Measurements from ENCODE around the gene GLB1L2.

GLB1L2 gene

DNA sequence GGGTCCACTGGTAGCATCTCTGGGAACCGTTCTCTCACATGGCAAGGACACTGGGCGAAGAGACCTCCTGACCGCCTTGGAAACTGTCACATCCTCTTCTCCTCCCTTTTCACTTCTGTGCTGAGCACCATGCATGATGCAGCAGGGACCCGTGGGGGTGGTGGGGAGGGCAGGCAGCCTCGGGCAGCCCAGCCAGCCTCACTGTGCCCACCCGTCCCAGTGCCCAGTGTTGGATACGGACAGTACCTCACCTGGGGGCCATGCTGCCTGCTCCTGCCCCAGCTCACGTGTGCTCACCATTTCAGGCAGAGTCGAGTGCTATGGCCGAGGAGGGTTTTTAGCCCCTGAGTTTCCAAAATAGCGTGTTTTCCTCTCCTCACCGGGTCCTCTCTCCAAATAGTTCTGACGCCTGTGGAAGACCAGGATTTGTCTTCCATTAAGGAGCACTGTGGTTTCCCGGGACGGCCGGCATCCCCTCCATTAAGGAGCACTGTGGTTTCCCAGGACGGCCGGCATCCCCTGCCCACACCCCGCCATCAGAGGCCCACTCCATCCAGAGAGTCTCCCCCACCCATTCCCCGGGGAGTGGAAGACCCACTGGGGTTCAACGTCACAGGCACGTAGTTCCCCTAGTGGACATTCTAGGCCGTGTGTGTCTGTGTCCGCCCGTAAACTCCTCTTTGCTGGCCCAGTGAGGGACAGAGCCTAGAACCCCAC, 57.8 kb downstream of the GLB1L2 start:
- no peak for DNase-seq

- DNase-seq: no peak
Measured at GRCh38 chr11:134390706-134391569, 59.1 kb downstream of the GLB1L2 start.

GRCh38 chr11:134391656-134392055, 59.9 kb downstream of the GLB1L2 start:
- DNase-seq: no peak

GRCh38 chr11:134392953-134393615, 61.3 kb downstream of the GLB1L2 start:
- no peak for DNase-seq

DNA sequence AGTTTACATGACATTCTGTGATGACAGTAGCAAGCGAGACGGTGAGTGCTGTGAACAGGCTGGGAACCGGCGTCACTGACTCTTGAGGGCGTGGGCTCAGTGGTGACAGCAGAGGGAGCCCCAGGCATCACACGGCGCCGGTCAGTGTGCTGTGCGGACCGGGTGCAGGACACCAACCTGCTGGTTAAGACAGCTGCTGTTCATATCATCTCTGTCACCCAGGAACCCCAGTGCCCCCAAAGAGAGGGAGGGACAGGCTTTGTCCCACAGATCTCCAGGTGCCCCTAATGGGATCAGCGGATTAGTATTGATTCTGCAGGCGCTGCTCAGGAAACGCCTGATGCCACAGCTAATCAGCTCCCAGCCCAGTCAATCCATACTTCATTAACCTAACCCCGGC, 61.9 kb downstream of the GLB1L2 start:
- peak; percentile 42 for DNase-seq

DNA sequence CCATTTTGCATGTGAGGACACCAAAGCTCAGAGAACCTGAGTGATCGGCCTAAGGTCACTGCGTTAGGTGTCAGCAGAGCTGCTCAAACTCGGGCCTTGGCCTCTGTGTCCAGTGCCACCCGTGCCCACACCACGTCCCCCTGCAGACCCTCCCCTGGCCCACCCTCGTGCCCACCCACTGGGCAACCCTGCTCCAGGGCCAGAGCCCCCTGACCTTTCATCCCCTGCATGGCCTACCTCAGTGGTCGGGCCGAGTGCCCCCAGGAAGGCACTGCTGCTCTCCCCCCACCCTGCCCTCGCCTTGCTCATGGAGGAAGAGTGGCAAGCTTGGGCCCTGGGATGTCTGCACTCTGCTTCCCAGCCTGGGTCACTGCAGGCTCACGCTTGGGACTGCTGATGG, 62.5 kb downstream of the GLB1L2 start:
- DNase-seq: no peak

- no peak for DNase-seq
Measured at GRCh38 chr11:134395002-134395401, 63.2 kb downstream of the GLB1L2 start.

- no peak for DNase-seq
Measured at GRCh38 chr11:134397304-134398078, 65.7 kb downstream of the GLB1L2 start.

- no peak for DNase-seq
Measured at GRCh38 chr11:134398079-134398444, 66.3 kb downstream of the GLB1L2 start.

- DNase-seq: no peak
Measured at GRCh38 chr11:134398644-134399292, 67.0 kb downstream of the GLB1L2 start.

DNA sequence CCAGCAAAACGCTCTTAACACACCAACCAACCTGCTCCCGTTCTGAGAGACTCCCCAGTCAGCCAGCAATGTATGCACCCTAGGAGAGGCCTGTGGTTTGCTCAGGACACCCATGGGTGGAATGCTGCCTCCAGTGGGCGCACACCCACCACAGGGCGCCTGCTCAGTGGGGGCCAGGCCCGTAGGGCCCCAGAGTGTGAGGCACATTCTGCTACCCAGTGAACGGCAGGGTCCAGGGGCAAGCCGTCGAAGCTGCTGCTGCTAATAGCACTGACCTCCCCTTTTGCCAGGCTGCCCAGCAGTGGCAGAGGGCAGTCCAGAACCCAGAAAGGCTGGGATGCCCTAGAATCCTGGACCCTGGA, 67.5 kb downstream of the GLB1L2 start:
- no peak for DNase-seq

GRCh38 chr11:134399996-134400395, 68.2 kb downstream of the GLB1L2 start:
- DNase-seq: no peak

DNA sequence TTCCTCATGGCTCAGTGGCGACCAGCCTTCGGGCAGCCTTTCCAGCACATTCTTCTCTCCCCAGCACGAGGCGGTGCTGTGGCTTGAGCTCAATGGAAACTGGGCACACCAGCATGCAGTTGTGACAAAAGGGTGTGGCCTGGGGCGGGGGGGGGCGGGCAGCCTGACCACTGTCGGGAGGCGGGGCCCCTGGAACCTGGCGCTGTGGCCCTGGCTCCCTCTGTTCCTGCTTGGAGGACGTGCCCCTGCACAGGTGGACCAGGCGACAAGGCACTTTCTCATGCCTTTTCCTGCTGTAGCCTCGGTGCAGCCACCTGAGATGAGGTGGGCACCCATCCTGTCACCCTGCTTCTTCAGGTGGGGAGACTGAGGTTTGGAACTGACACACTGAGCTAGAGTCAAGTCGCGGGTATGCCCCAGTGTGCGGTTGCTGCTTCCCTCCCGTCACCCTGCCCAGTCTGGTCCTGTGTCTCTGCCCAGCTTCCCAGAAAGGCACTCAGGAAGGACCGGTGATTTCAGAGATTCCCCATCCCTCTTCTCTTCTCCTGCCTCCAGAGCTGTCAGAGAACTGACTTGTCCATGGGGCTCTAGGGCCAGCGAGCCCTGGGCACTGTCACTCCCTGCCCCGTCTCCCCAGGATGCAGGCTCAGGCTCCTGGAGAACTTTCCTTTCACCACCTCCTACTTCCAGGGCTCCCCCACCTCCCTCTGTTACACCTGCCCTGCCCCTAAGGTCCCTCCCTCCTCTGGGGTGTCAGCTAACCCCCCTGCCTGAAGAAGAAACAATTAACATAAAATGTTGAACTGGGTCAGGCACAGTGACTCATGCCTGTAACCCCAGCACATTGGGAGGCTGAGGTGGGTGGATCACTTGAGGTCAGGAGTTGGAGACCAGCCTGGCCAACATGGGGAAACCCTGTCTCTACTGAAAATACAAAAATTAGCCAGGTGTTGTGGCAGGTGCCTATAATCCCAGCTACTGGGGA, 70.3 kb downstream of the GLB1L2 start:
- DNase-seq: no peak

DNA sequence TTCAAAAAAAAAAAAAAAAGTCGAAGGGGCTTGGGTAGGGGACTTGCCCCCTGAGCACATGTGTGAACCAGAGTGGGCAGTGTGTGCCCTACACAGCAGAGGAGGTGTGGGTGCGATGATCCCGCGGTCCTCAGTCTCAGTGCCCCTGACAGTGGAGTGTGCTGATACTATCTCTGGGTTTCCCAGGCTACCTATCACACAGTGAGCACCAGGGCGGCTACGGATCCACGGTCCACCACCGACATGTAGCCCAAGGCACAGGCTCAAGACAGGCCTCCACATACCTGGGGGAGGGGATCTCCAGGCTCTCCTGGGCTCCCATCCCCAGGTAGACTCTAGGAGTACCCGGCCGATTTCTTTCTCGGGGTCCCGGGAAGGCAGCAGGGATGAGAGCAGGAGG, 71.1 kb downstream of the GLB1L2 start:
- no peak for DNase-seq

DNA sequence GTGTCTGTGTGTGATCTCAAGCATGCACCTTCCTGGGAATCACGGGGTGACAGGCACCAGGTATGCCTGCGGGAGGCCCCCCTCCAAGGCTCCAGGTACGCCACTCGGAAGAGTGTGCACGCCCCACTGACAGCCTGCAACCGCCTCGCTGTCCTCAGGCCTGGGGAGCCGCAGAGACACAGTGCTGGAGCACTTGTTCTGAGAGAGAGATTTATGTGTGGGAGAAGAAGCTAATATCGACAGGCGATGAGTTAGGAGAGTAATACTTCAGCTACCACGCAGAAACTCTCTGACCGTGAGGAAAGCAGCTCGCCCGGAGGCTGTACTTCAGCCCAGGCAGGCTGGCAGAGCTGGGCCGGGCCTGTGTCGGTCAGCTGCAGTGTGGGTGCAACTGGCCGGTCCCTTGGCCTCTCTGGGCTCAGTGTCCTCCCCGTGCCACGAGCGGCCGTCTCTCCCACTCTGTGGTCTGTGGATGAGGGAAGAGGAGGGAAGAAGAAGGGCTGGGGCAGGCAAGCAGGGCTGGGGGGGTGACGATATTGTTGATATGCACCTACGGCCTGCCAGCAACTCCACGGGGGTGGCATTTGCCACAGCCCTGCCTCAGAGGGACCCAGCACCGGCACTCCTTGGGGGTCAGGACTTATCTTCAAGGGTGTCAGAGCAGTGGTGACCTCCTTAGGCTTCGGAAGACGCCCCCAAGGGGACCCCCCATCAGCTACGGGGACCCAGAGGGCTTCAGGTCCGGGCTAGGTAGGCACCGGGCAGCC, 73.0 kb downstream of the GLB1L2 start:
- no peak for DNase-seq

GRCh38 chr11:134405436-134405835, 73.6 kb downstream of the GLB1L2 start:
- DNase-seq: no peak

- no peak for DNase-seq
Measured at GRCh38 chr11:134405841-134406240, 74.1 kb downstream of the GLB1L2 start.

DNA sequence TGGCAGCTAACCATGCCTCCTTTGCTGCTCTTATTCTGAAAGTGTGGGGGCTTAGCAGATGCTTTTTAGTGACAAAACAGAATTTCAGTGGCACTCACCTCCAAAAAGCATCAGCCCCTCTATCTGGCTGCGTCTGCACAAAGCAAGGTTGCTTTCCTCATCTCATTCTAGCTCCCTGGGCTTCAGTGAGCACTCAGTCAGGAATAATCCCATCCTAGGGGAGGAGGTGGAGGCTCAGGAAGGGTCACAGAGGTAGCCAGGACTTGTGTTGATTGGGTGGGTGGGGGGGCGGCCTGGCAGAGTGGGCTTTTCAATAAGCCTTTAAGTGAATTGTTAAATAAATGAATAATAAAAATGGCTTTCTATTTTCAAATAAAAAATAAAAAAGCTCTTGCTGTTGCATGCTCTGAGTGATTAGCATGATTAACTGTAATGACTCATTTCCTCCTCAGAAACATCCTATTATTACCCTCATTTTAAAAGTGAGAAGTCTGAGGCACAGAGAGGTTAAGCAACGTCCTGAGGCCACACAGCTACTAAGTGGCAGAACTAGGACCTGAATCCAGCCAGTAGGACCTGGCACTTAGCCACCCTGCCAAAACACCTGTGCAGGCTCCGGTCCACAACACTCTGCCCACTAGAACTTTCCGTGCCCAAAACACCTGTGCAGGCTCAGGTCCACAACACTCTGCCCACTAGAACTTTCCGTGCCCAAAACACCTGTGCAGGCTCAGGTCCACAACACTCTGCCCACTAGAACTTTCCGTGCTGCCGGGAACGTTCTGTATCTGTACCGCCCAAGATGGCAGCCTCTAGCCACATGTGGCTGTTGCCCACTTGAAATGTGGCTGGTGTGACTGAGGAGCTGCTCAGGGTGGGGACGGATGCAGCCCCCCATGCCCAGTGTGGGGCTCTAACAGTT, 74.7 kb downstream of the GLB1L2 start:
- no peak for DNase-seq

GRCh38 chr11:134407321-134407828, 75.6 kb downstream of the GLB1L2 start:
- peak; percentile 46 for DNase-seq

Measured in NCI-H526 treated with DMSO at 0.1 percent for 48 hours (cell line).